Measurements from ENCODE around the gene HDAC8.

HDAC8 gene

DNA sequence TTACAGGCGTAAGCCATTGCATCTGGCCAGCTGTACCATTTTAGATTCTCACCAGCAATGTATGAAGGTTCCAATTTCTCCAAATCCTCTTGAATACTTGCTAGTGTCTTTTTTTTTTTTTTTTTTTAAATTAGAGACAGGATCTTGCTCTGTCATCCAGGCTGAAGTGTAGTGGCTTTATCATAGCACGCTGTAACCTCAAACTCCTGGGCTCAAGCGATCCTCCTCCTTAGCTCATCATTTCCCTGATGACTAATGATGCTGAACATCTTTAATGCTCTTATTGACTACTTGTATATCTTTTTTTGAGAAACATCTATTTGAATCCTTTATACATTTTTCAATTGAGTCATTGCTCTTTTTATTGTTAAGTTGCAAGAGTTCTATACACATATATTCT lies 40.3 kb downstream of the HDAC8 start:
- Histone ChIP-seq H3K4me2 (ENCODE audit: low read depth, low read length, poor library complexity, severe bottlenecking) (no peak overlapping the region), H3K36me3 (ENCODE audit: low read length) (no peaks in the 10 kb centered on the region), H3K9me2 (replicated peaks; ENCODE audit: insufficient read depth, low read length) (no peaks in the 10 kb centered on the region), H3K27me3 (ENCODE audit: low read length) (no peaks in the 10 kb centered on the region), H3K9ac (ENCODE audit: low read length) (no peak overlapping the region), H3F3A (ENCODE audit: insufficient read depth) (no peaks in the 10 kb centered on the region), H3K4me3 (ENCODE audit: insufficient read depth, low read length, poor library complexity, severe bottlenecking) (no peak overlapping the region), H3K9me3 (ENCODE audit: insufficient read depth, low read length) (no peaks in the 10 kb centered on the region), H3K27ac (ENCODE audit: low read depth, low read length) (no peak overlapping the region), H2AFZ (ENCODE audit: low read depth, low read length, severe bottlenecking) (no peak overlapping the region), H4K20me1 (ENCODE audit: low read depth, low read length) (no peaks in the 10 kb centered on the region), H3K79me2 (ENCODE audit: insufficient read depth, low read length) (no peaks in the 10 kb centered on the region)
- TF ChIP-seq, protein P1, sequence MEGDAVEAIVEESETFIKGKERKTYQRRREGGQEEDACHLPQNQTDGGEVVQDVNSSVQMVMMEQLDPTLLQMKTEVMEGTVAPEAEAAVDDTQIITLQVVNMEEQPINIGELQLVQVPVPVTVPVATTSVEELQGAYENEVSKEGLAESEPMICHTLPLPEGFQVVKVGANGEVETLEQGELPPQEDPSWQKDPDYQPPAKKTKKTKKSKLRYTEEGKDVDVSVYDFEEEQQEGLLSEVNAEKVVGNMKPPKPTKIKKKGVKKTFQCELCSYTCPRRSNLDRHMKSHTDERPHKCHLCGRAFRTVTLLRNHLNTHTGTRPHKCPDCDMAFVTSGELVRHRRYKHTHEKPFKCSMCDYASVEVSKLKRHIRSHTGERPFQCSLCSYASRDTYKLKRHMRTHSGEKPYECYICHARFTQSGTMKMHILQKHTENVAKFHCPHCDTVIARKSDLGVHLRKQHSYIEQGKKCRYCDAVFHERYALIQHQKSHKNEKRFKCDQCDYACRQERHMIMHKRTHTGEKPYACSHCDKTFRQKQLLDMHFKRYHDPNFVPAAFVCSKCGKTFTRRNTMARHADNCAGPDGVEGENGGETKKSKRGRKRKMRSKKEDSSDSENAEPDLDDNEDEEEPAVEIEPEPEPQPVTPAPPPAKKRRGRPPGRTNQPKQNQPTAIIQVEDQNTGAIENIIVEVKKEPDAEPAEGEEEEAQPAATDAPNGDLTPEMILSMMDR (IDR thresholded peaks at IDR 0.05; ENCODE audit: insufficient read depth, low read length, poor library complexity, severe bottlenecking) = no peak
- no peak for TF ChIP-seq EZH2phosphoT487 (conservative IDR thresholded peaks at IDR 0.05; ENCODE audit: low read length)

DNA sequence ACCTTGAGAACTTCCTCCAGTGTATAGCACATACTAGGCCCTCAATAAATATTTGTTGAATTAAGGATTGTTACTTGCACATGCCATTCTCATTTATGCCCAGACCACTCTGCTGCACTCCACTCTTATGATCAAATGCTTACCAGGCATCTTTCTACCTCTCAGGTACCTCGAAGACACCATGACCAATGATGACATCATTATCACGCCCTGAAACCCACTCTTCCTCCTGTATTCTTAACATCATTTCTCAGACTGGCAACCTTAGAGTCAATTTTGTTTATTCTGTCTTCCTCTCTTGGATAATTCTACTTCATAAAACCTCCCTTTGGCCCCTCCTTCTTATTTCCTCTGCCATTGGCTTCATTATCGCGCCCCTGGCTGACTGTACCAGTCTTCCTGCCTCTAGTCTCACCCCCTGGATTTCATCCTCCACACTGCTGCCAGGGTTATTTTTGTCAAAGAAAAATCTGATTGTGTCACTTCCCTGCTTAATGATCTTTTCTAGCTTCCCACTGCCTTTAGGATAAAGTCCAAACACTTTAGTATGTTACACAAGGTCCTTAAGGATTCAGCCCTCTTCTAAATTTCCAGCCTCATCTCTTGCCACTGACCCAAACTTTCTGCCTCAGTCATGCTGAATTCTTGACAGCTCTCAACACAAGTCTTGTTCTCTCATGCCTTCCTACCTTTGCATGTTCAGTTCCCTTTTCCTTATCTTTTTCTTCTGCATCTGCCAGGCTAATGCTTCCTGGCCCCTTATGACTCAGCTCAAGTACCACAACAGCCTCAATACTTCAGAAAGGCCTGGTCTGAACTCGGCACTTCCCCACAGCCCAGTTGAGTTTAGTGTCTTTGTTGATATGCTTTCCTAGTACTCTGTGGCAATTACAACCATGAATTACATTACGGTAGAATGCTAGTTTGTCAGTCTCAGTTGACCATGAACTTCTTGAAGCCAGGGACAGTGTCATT lies 45.8 kb downstream of the HDAC8 start:
- H3K9ac ChIP-seq (ENCODE audit: low read length) = no peak overlapping the region
- no peak overlapping the region for H3K4me2 ChIP-seq (ENCODE audit: low read depth, low read length, poor library complexity, severe bottlenecking)
- no peaks in the 10 kb centered on the region for H3F3A ChIP-seq (ENCODE audit: insufficient read depth)
- no peaks in the 10 kb centered on the region for H4K20me1 ChIP-seq (ENCODE audit: low read depth, low read length)
- H3K36me3 ChIP-seq (ENCODE audit: low read length) = no peaks in the 10 kb centered on the region
- H3K9me3 ChIP-seq (ENCODE audit: insufficient read depth, low read length) = no peaks in the 10 kb centered on the region
- TF ChIP-seq EZH2phosphoT487 (conservative IDR thresholded peaks at IDR 0.05; ENCODE audit: low read length) = no peak
- TF ChIP-seq, protein P1 (IDR thresholded peaks at IDR 0.05; ENCODE audit: insufficient read depth, low read length, poor library complexity, severe bottlenecking) = no peak
- H3K27ac ChIP-seq (ENCODE audit: low read depth, low read length) = no peak overlapping the region
- no peaks in the 10 kb centered on the region for H3K79me2 ChIP-seq (ENCODE audit: insufficient read depth, low read length)
- no peak overlapping the region for H3K4me3 ChIP-seq (ENCODE audit: insufficient read depth, low read length, poor library complexity, severe bottlenecking)
- no peaks in the 10 kb centered on the region for H3K27me3 ChIP-seq (ENCODE audit: low read length)
- H3K9me2 ChIP-seq (replicated peaks; ENCODE audit: insufficient read depth, low read length) = no peaks in the 10 kb centered on the region
- no peak overlapping the region for H2AFZ ChIP-seq (ENCODE audit: low read depth, low read length, severe bottlenecking)

DNA sequence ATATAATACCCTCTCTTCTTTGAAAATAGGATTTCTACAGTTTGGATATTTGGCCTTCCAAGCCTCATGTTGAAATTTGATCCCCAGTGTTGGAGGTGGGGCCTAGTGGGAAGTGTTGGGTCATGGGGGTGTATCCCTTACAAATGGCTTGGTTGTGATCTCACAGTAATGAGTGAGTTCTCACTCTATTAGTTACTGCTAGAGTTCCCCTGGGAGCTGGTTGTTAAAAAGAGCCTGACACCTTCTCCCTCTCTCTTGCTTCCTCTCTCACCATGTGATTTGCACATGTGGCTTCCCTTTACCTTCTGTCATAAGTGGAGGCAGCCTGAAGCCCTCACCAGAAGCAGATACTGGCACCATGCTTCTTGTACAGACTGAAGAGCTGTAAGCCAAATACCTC lies 73.9 kb downstream of the HDAC8 start:
- no peaks in the 10 kb centered on the region for H3K27me3 ChIP-seq (ENCODE audit: low read length)
- H4K20me1 ChIP-seq (ENCODE audit: low read depth, low read length) = no peaks in the 10 kb centered on the region
- no peaks in the 10 kb centered on the region for H3F3A ChIP-seq (ENCODE audit: insufficient read depth)
- H3K36me3 ChIP-seq (ENCODE audit: low read length) = no peaks in the 10 kb centered on the region
- H3K79me2 ChIP-seq (ENCODE audit: insufficient read depth, low read length) = no peaks in the 10 kb centered on the region
- H2AFZ ChIP-seq (ENCODE audit: low read depth, low read length, severe bottlenecking) = no peak overlapping the region
- H3K9me3 ChIP-seq (ENCODE audit: insufficient read depth, low read length) = no peaks in the 10 kb centered on the region
- H3K27ac ChIP-seq (ENCODE audit: low read depth, low read length) = no peak overlapping the region
- no peak overlapping the region for H3K4me2 ChIP-seq (ENCODE audit: low read depth, low read length, poor library complexity, severe bottlenecking)
- no peak overlapping the region for H3K9ac ChIP-seq (ENCODE audit: low read length)
- no peak overlapping the region for H3K4me3 ChIP-seq (ENCODE audit: insufficient read depth, low read length, poor library complexity, severe bottlenecking)
- TF ChIP-seq EZH2phosphoT487 (conservative IDR thresholded peaks at IDR 0.05; ENCODE audit: low read length) = no peak
- TF ChIP-seq, protein P1 (IDR thresholded peaks at IDR 0.05; ENCODE audit: insufficient read depth, low read length, poor library complexity, severe bottlenecking) = no peak
- H3K9me2 ChIP-seq (replicated peaks; ENCODE audit: insufficient read depth, low read length) = no peaks in the 10 kb centered on the region

All from SU-DHL-6 (cell line).